Neural progenitor cell (in vitro differentiated cells): Measurements from ENCODE around the gene ZNF488. TPM values are rescaled to one million over a fixed set of nuclear protein-coding genes. Genes with fewer than 3 reads are reported as not detected.

Experiments used
- DNase-seq: peaks from one replicate; pipeline ENCODE4 v3.0.0-alpha.2; 2016; ENCODE audit warnings: low spot score
- H2AFZ ChIP-seq: fragments of 200-600 bp; sonication (generic); replicated peaks from 2 replicates; pipeline ENCODE4 v1.6.1; 2016; ENCODE audit warnings: antibody characterized with exemption
- H3F3A ChIP-seq: fragments of 200-600 bp; sonication (generic); 2 replicates; pipeline ENCODE4 v1.6.1; 2016; ENCODE audit warnings: antibody characterized with exemption, low read depth
- H3K27ac ChIP-seq: fragments of 200-600 bp; sonication (generic); 2 replicates; pipeline ENCODE4 v1.5.1; 2016; ENCODE audit warnings: mild to moderate bottlenecking
- H3K27me3 ChIP-seq: fragments of 200-600 bp; sonication (generic); 2 replicates; pipeline ENCODE4 v1.6.1; 2016; ENCODE audit warnings: mild to moderate bottlenecking, moderate library complexity
- H3K36me3 ChIP-seq: fragments of 200-600 bp; sonication (generic); 2 replicates; pipeline ENCODE4 v1.5.1; 2016
- H3K4me1 ChIP-seq: fragments of 200-600 bp; sonication (generic); 2 replicates; pipeline ENCODE4 v1.6.1; 2016; ENCODE audit warnings: mixed run types
- H3K4me2 ChIP-seq: fragments of 200-600 bp; sonication (generic); 2 replicates; pipeline ENCODE4 v1.6.1; 2016
- H3K4me3 ChIP-seq: fragments of 200-600 bp; sonication (generic); 2 replicates; pipeline ENCODE4 v1.5.1; 2016
- H3K79me2 ChIP-seq: fragments of 200-600 bp; sonication (generic); 2 replicates; pipeline ENCODE4 v1.6.1; 2016; ENCODE audit warnings: low read depth
- H3K9ac ChIP-seq: fragments of 200-600 bp; sonication (generic); 2 replicates; pipeline ENCODE4 v1.6.1; 2016
- H3K9me3 ChIP-seq: fragments of 200-600 bp; sonication (generic); 2 replicates; pipeline ENCODE4 v1.5.1; 2016; ENCODE audit warnings: low read depth
- H4K20me1 ChIP-seq: fragments of 200-600 bp; sonication (generic); 2 replicates; pipeline ENCODE4 v1.6.1; 2016; ENCODE audit warnings: low read depth
- H3K27ac Mint-ChIP-seq: 3 replicates; pipeline ENCODE4 v1.8.0; 2021; ENCODE audit warnings: mixed read lengths
- H3K27me3 Mint-ChIP-seq: 2 replicates; pipeline ENCODE4 v1.8.0; 2022; ENCODE audit warnings: low read depth, mild to moderate bottlenecking, inconsistent platforms, moderate library complexity, mixed read lengths; ENCODE audit not compliant: insufficient read depth
- H3K36me3 Mint-ChIP-seq: 3 replicates; pipeline ENCODE4 v1.8.0; 2021; ENCODE audit warnings: mixed read lengths
- H3K4me1 Mint-ChIP-seq: 3 replicates; pipeline ENCODE4 v1.8.0; 2021; ENCODE audit warnings: mixed read lengths
- H3K4me3 Mint-ChIP-seq: 3 replicates; pipeline ENCODE4 v1.8.0; 2021; ENCODE audit warnings: mild to moderate bottlenecking, moderate library complexity, mixed read lengths
- H3K9me3 Mint-ChIP-seq: 3 replicates; pipeline ENCODE4 v1.8.0; 2020; ENCODE audit warnings: mixed read lengths
- EZH2 ChIP-seq: fragments of 200-600 bp; sonication (generic); IDR thresholded peaks from 2 replicates; pipeline ENCODE4 v1.6.1; 2017; ENCODE audit warnings: antibody characterized with exemption, mild to moderate bottlenecking, moderate library complexity
- EZH2phosphoT487 ChIP-seq: fragments of 200-600 bp; sonication (generic); IDR thresholded peaks from 2 replicates; pipeline ENCODE4 v1.6.1; 2017; ENCODE audit warnings: antibody characterized with exemption
- total RNA-seq: library from RNA; depleted of rRNA; stranded (reverse); fragments of >200 nt; gene quantifications from 2 replicates; pipeline ENCODE4 v1.2.3, GENCODE V29; 2015; ENCODE audit warnings: low replicate concordance
- TF ChIP-seq, protein P1 (sequence below): fragments of 200-600 bp; sonication (generic); IDR thresholded peaks from 2 replicates; pipeline ENCODE4 v1.5.1; 2017; ENCODE audit warnings: antibody characterized with exemption, mild to moderate bottlenecking

The ZNF488 gene
- total RNA-seq, 1 donor from 2014 or later = not detected

GRCh38 chr10:47316131-47316530 lies 68.0 kb downstream of the ZNF488 start:
- Mint-ChIP-seq H3K4me1 (peaks cover 10% of the 10 kb centered on the region), H3K36me3 (peaks cover 1% of the 10 kb centered on the region), H3K9me3 (peaks cover 3% of the 10 kb centered on the region), H3K27ac (no peak overlapping the region), H3K4me3 (no peak overlapping the region), H3K27me3 (peaks cover 2% of the 10 kb centered on the region)
- no peaks in the 10 kb centered on the region for H3F3A ChIP-seq
- H3K27me3 ChIP-seq = no peaks in the 10 kb centered on the region
- H4K20me1 ChIP-seq = no peaks in the 10 kb centered on the region
- H3K4me3 ChIP-seq = no peak overlapping the region
- no peaks in the 10 kb centered on the region for H3K36me3 ChIP-seq
- no peak for DNase-seq
- no peaks in the 10 kb centered on the region for H3K9me3 ChIP-seq
- H3K4me1 ChIP-seq = no peaks in the 10 kb centered on the region
- H3K27ac ChIP-seq = no peak overlapping the region
- no peaks in the 10 kb centered on the region for H3K79me2 ChIP-seq
- no peak for TF ChIP-seq EZH2phosphoT487
- no peak for TF ChIP-seq EZH2
- TF ChIP-seq, protein P1, sequence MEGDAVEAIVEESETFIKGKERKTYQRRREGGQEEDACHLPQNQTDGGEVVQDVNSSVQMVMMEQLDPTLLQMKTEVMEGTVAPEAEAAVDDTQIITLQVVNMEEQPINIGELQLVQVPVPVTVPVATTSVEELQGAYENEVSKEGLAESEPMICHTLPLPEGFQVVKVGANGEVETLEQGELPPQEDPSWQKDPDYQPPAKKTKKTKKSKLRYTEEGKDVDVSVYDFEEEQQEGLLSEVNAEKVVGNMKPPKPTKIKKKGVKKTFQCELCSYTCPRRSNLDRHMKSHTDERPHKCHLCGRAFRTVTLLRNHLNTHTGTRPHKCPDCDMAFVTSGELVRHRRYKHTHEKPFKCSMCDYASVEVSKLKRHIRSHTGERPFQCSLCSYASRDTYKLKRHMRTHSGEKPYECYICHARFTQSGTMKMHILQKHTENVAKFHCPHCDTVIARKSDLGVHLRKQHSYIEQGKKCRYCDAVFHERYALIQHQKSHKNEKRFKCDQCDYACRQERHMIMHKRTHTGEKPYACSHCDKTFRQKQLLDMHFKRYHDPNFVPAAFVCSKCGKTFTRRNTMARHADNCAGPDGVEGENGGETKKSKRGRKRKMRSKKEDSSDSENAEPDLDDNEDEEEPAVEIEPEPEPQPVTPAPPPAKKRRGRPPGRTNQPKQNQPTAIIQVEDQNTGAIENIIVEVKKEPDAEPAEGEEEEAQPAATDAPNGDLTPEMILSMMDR = no peak
- no peak overlapping the region for H3K4me2 ChIP-seq
- no peak overlapping the region for H2AFZ ChIP-seq
- no peak overlapping the region for H3K9ac ChIP-seq

Other genes starting within 250 kb of the ZNF488 start
- gene GDF10, start 84.1 kb downstream of the ZNF488 start, total RNA-seq = 0.28 and 1.6 TPM in 2 replicates
- gene GDF2, start 61.8 kb downstream of the ZNF488 start, total RNA-seq = 0.19 TPM in 1 of 2 replicates, not detected in the other
- gene RBP3, start 35.9 kb downstream of the ZNF488 start, total RNA-seq = not detected in 2 replicates
- not detected in 2 replicates for gene ANXA8, start 99.8 kb upstream of the ZNF488 start, total RNA-seq
- gene FAM25G, start 107.4 kb upstream of the ZNF488 start, total RNA-seq = not detected in 2 replicates
- gene AGAP9, start 139.3 kb upstream of the ZNF488 start, total RNA-seq = 11.5 and 12.7 TPM in 2 replicates